Mesodermal cell (in vitro differentiated cells): ENCODE data around the gene CHRND.

ENCODE experiments used
- H3K27ac ChIP-seq: 2 replicates; pipeline ENCODE4 v1.7.0; 2013; ENCODE audit warnings: mild to moderate bottlenecking, low read depth, low read length, moderate library complexity; ENCODE audit not compliant: severe bottlenecking
- H3K36me3 ChIP-seq: 2 replicates; pipeline ENCODE4 v1.7.1; 2013; ENCODE audit warnings: mild to moderate bottlenecking, low read length, moderate library complexity; ENCODE audit not compliant: control insufficient read depth, insufficient read depth
- H3K4me1 ChIP-seq: one replicate; pipeline ENCODE4 v1.7.1; 2013; ENCODE audit warnings: mild to moderate bottlenecking, low read length; ENCODE audit not compliant: insufficient read depth, control insufficient read depth, poor library complexity, severe bottlenecking
- H3K4me3 ChIP-seq: 2 replicates; pipeline ENCODE4 v1.7.0; 2013; ENCODE audit warnings: low read length, control low read depth, mild to moderate bottlenecking; ENCODE audit not compliant: insufficient read depth, poor library complexity, severe bottlenecking; ENCODE audit errors: extremely low read depth
- H3K9me3 ChIP-seq: 2 replicates; pipeline ENCODE4 v1.7.1; 2013; ENCODE audit warnings: mild to moderate bottlenecking, low read length, moderate library complexity; ENCODE audit not compliant: control insufficient read depth
- WGBS, 2 experiments: methylation state at CpG; one replicate each; pipeline ENCODE4 v1.1.5; 2013; ENCODE audit warnings: missing lambda C conversion rate in 2 of 2; ENCODE audit not compliant: insufficient coverage in 2 of 2; 5-methylcytosine and 5-hydroxymethylcytosine counted together

CHRND gene

DNA sequence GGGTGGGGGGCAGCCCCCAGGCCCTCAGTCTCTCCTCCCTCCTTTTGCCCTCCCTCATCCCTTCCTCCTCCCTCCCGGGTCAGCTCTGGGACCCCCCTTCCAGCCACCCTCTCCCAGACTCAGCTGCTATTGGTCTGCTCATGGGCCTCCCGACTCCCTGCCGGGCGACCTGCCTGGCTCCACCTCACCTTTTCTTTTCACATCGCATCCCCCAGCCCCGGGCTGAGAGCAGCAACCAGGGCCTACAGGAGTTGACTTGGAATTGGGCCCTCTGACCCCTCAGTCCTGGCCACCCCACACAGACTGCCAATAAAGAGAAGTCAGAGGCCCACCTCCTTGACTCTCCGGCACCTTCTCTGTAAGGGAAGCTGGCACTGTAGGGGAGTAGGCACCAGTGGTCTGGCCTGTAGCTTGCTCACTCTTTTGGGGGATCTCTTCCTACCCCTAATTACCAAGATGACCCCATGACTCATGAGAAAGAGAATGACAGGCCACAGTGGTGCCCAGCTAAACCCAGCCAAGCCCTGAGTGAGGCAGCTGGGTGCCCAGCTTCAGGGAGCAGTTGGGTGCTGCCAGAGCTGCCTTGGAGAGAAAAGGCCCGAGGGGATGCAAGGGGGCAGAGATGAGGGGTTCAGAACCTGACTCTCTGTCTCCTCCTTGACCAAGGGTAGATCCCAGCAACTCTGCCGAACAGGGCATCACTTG, 36.3 kb upstream of the CHRND start:
- H3K4me3 ChIP-seq, result no peak overlapping the region
- no peaks in the 10 kb centered on the region for H3K36me3 ChIP-seq
- no peaks in the 10 kb centered on the region for H3K9me3 ChIP-seq
- no peak overlapping the region for H3K27ac ChIP-seq
- H3K4me1 ChIP-seq, result no peaks in the 10 kb centered on the region
- WGBS, 2 experiments, result 58 to 60% methylated on average over 6 to 8 of the region's 9 CpGs

DNA sequence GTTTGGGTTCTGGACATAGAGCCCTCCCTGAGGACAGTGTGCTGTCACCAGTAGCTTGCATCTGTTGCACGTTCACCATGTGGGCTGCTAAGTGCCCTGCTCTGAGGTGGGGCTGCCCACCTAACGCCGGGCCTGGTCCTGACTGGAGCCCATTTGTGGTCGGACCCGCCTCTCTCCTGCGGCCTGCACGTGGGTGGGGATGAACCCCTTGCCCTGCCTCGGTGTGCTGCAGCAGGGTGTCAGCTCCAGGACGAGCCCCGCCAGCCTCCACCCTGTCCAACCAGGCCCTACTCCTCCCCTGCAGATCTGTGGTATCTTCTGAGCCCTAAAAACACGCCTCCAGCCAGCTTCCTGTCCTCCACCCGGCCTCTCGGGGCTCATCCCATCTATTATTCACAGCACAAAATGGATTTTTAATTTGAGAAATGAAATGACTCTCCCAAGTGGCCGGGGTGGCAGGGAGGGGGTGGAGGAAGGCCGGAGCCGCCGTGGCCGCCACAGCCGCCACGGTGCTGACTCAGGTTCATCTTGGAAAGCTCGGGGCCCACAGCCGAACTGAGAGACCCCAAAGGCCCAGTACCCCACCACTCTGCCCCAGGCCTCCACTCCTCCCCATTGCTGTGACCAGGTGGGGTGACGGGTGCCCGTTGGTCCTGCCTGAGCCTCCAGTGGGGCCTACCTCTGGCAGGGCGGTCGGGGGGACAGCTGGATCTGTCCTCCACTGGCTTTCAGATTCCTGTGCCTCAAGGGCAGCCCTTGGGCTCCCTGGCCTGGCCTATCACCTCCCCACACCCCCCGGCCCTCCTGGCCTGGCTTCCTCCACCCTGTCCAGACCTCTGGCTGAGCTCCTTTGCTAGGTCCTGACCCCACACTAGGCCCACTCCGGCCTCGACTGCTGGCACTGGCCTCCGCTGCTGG, 35.5 kb upstream of the CHRND start:
- Histone ChIP-seq H3K4me3 (no peak overlapping the region), H3K4me1 (no peaks in the 10 kb centered on the region), H3K27ac (no peak overlapping the region), H3K9me3 (no peaks in the 10 kb centered on the region), H3K36me3 (no peaks in the 10 kb centered on the region)
- WGBS, 2 experiments, result 93 to 97% methylated on average over 15 to 23 of the region's 30 CpGs

DNA sequence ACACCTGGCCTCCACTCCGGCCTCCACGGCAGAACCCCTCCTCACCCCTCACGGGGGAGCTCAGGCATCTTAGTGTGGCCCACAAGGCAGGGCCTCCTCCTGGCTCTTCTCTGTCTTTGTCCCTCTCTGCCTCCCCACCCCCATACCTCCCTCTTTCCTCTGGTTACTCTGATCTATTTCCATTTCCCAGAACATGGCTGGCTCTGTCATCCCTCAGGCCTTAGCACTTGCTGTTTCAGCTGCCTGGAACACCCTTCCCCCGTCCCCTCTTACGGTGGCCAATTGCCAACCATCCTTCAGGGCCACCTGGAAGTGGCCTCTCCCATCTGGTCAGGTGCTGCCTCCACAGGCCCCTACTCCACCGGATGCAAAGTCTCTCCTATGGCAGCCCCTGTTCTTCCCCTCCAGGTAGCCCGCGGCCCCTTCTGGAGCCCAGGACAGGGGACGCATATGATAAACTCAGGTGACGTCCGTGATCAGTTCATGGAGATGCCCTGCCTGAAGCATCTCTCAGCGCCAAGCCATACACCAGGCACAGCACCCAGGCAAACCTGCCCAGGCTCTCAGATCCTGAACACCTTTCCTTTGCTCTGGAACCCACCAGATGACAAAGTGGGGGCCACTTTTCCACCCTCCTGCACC, 34.7 kb upstream of the CHRND start:
- H3K4me3 ChIP-seq, result no peak overlapping the region
- WGBS, 2 experiments, result 87% methylated on average over 12 of the region's 12 CpGs
- H3K36me3 ChIP-seq, result no peaks in the 10 kb centered on the region
- H3K27ac ChIP-seq, result no peak overlapping the region
- no peaks in the 10 kb centered on the region for H3K9me3 ChIP-seq
- H3K4me1 ChIP-seq, result no peaks in the 10 kb centered on the region

DNA sequence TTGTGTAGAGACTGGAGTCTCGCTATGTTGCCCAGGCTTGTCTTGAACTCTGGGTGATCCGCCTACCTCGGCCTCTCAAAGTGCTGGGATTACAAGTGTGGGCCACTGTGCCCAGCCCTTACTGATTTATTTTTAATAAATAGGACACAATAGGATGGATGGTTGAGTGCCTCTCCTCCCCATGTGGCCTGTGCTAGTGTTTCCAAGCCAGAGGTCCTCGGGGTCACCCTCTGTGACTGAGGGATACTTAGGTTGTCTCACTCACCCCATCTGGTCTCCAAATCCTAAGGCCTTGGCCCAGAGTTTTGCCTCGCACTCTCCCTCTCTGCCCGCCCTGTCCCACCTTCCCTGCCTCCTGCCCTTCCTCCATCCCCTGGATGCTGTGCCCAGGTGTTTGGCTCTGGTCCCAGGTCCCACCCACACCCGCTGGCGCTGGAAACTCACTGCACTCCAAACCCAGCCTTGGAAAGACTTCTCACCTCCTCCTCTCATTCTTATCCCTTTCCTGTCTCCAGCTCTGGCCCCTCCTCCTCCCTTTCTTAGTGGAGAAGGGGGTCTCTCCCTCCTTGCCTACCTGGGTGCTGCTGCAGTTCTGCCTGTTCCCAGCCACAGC, 33.6 kb upstream of the CHRND start:
- no peak overlapping the region for H3K27ac ChIP-seq
- H3K36me3 ChIP-seq, result no peaks in the 10 kb centered on the region
- WGBS, 2 experiments, result 50 to 66% methylated on average over 4 to 5 of the region's 8 CpGs
- no peaks in the 10 kb centered on the region for H3K9me3 ChIP-seq
- no peaks in the 10 kb centered on the region for H3K4me1 ChIP-seq
- no peak overlapping the region for H3K4me3 ChIP-seq

DNA sequence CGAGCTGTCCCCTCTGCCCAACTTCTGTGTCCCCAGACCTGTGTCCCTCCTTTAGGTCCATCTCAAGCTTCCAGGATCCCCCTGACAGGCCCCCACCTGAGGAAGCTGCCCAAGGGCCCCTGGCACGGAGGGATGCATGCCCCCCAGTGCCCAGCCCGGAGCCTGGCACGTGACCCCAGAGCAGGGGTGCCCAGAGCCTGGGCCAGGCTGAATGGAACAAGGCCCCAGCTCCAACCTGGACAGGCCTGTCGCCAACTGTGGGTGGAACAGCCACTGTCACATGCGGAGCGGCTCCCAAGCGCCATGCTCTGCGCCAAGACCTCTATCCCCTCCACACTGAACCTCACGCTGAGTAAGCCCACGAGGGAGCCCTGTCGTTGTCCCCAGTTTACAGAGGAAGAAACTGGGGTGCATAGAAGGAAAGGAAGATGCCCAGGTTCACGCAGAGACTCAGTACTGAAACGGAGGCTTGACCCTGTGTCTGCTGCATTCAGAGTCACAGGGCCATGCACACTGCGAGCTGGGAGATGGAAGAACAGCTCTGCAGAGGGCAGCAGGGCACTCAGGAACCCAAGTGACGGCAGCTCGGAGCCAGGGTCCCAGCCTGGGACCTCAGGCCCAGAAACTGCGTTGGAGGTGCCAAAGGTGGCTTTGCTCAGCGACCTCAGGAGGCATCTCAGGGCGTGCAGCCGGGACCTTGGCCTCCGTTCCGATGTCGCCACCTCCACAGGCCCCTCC, 32.8 kb upstream of the CHRND start:
- H3K27ac ChIP-seq, result no peak overlapping the region
- H3K4me1 ChIP-seq, result no peaks in the 10 kb centered on the region
- WGBS, 2 experiments, result 87 to 88% methylated on average over 18 to 23 of the region's 24 CpGs
- no peak overlapping the region for H3K4me3 ChIP-seq
- H3K9me3 ChIP-seq, result no peaks in the 10 kb centered on the region
- no peaks in the 10 kb centered on the region for H3K36me3 ChIP-seq

DNA sequence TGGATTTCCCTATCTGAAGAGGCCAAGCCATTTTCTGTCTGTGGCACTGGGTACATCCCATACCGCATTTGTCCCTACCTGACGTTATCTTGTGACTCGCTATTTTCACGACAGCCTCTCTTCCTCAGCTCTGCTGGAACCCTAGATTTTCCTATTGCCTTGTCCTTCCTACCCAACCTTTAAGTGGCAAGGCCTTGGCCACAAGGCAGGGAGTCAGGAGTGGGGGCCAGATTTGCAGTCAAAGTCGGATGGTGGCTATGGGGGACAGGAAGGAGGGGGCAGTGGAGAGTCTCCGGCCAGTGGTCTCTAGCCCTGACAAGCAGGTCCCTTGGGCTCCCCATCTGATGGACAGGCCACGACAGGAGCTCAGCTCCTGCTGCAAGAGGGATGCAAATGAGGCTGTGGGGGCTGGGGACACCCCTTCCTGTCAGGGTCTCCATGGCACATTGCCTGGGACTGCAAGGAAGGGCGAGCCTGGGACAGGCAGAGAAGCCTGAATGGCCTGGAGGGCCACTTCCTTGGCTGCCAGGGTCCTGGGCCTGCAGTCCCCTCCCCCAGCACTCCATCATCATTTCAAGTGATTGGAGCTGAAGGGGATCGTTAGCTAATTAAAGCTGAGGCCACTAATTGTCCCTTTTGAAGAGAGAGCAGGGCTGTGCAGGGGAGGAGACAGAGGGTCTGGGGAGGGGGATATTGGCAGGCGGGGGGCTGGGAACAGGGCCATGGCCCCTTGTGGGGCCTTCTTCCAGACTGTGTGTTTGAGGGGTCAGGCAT, 32.1 kb upstream of the CHRND start:
- no peak overlapping the region for H3K27ac ChIP-seq
- H3K9me3 ChIP-seq, result no peaks in the 10 kb centered on the region
- WGBS, 2 experiments, result 81 to 82% methylated on average over 8 to 9 of the region's 10 CpGs

DNA sequence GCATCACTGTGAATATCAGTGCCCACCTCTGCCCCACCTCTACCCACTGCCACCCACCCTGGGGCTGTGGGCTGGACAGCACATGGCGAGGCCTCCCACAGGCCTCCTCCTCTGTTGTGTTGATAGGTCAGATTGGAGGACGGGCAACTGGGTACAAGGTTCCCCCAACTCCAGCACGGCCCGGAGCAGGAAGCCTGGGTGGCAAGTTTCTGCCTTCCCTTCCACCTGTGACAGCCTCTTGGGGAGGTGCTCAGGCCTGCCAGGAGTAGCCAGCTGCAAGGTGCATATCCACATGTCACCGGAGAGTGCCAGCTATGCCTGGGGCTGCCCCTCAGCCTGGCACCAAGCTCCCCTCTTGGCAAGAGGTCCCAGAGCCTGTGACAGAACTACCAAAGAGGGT, 31.4 kb upstream of the CHRND start:
- 93 to 100% methylated on average over 4 to 5 of the region's 5 CpGs for WGBS, 2 experiments
- Histone ChIP-seq H3K9me3 (no peaks in the 10 kb centered on the region), H3K36me3 (no peaks in the 10 kb centered on the region), H3K4me3 (no peak overlapping the region), H3K4me1 (no peaks in the 10 kb centered on the region), H3K27ac (no peak overlapping the region)

More for the DNA sequence above, 32.1 kb upstream of the CHRND start:
- Histone ChIP-seq H3K4me3 (no peak overlapping the region), H3K4me1 (no peaks in the 10 kb centered on the region), H3K36me3 (no peaks in the 10 kb centered on the region)

DNA sequence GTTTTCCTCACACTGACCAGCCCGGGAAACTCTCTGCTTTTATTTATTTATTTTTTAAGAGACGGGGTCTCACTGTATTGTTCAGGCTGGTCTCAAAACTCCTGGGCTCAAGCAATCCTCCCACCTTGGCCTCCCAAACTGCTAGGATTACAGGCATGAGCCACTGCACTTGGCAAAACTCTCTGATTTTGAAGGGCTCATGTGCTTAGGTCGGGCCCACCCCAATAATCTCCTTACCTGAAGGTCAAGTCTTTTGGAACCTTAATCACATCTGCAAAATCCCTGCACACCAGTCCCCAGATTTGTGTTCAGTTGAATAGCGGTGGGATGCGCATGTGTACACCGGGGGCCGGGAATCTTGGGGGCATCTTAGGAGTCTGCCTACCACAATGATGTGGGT, 30.7 kb upstream of the CHRND start:
- Histone ChIP-seq H3K27ac (no peak overlapping the region), H3K4me3 (no peak overlapping the region), H3K36me3 (no peaks in the 10 kb centered on the region), H3K9me3 (no peaks in the 10 kb centered on the region), H3K4me1 (no peaks in the 10 kb centered on the region)
- WGBS, 2 experiments, result 92 to 95% methylated on average over 6 of the region's 7 CpGs

DNA sequence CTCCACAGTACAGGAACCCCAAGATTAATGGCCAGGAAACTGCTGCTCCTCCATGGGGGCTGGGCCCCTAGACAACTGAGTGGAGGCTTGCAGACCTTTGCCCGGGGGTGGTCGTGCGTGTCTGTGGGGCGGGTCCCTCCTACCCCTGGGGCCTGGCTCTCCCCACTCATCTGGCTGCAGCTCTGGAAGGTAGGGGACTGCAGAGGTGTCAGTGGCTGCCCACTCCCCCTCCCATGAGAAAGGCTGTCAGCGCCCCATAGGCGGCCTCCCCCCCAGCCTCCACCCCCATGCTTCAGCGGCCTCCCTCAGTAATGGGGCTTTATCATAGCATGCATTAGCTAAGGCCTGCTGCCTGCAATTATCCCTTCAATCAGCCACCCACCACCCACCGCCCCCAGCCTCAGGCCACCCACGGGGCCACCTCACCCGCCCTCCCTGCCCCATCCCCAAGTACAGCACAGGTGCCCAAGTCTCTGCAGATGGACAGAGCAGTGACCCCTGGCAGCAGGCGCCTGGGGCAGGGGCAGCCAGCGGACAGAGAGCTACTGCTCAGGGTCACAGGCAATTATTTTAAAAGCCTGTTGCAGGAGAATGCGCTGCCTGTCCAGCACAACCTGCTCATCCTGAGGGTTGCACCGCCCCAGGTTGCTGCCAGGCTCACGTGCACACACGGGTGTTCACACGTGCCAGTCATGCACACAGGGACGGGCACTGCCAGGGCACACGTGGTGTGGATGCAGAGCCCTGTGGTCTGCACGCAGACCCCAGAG, 29.3 kb upstream of the CHRND start:
- Histone ChIP-seq H3K4me3 (no peak overlapping the region), H3K9me3 (no peaks in the 10 kb centered on the region), H3K27ac (no peak overlapping the region), H3K36me3 (no peaks in the 10 kb centered on the region), H3K4me1 (no peaks in the 10 kb centered on the region)
- 85 to 89% methylated on average over 10 to 11 of the region's 20 CpGs for WGBS, 2 experiments
